WTC11 (cell line): ENCODE data around the gene TPM4. TPM values are rescaled to one million over a fixed set of nuclear protein-coding genes. Genes with fewer than 3 reads are reported as not detected.
"Not testable (repeated sequence)": the region's sequence is repeated elsewhere in the genome, so short reads cannot be mapped to it uniquely, and the experiment has no call there.

Experiments used
- ATAC-seq: fragments of 200-7000 bp; cut with Tn5 transposase; 2 replicates; pipeline ENCODE4 v1.10.0; 2021; ENCODE audit warnings: mild to moderate bottlenecking, moderate library complexity
- CTCF ChIA-PET: fragments of 300-600 bp; sonication (Branson Sonifier 250); formaldehyde crosslinking; loops from one replicate; lab custom pipeline; 2021; ENCODE audit warnings: antibody characterized with exemption; lab: Charles Lee
- POLR2A ChIA-PET: fragments of 350-600 bp; sonication (Branson Sonifier 250); formaldehyde crosslinking; loops from one replicate; lab custom pipeline; 2021; ENCODE audit warnings: antibody characterized with exemption; lab: Charles Lee
- DNase-seq: peaks from one replicate; pipeline ENCODE4 v3.0.0; 2021; ENCODE audit warnings: low spot score
- H3K27ac Mint-ChIP-seq: 2 replicates; pipeline ENCODE4 v1.8.0; 2021; ENCODE audit warnings: mixed read lengths
- H3K27me3 Mint-ChIP-seq: 2 replicates; pipeline ENCODE4 v1.8.0; 2021; ENCODE audit warnings: low read depth, mild to moderate bottlenecking, moderate library complexity, mixed read lengths
- H3K36me3 Mint-ChIP-seq: 2 replicates; pipeline ENCODE4 v1.8.0; 2021; ENCODE audit warnings: mixed read lengths
- H3K4me1 Mint-ChIP-seq: 2 replicates; pipeline ENCODE4 v1.8.0; 2022; ENCODE audit warnings: mixed read lengths
- H3K4me3 Mint-ChIP-seq: 2 replicates; pipeline ENCODE4 v1.8.0; 2021; ENCODE audit warnings: mild to moderate bottlenecking, moderate library complexity, mixed read lengths
- H3K9me3 Mint-ChIP-seq: 2 replicates; pipeline ENCODE4 v1.8.0; 2021; ENCODE audit warnings: mixed read lengths
- AFF4 ChIP-seq: sonication (generic); formaldehyde crosslinking; IDR thresholded peaks from 2 replicates; pipeline ENCODE4 v1.8.1; 2023; ENCODE audit warnings: mild to moderate bottlenecking, missing genetic modification reagents, borderline replicate concordance
- ARID4B ChIP-seq: sonication (generic); formaldehyde crosslinking; IDR thresholded peaks from 2 replicates; pipeline ENCODE4 v1.8.0; 2023; ENCODE audit warnings: missing genetic modification reagents, mild to moderate bottlenecking, borderline replicate concordance
- ATF6 ChIP-seq: sonication (generic); formaldehyde crosslinking; IDR thresholded peaks from 2 replicates; pipeline ENCODE4 v1.8.1; 2023; ENCODE audit warnings: mild to moderate bottlenecking, missing genetic modification reagents
- CREB1 ChIP-seq: sonication (generic); formaldehyde crosslinking; IDR thresholded peaks from 2 replicates; pipeline ENCODE4 v1.8.0; 2023; ENCODE audit warnings: mild to moderate bottlenecking, missing genetic modification reagents
- CREM ChIP-seq: sonication (generic); formaldehyde crosslinking; IDR thresholded peaks from 2 replicates; pipeline ENCODE4 v1.8.1; 2022; ENCODE audit warnings: mild to moderate bottlenecking, missing genetic modification reagents, moderate library complexity
- ESRRA ChIP-seq: sonication (generic); formaldehyde crosslinking; IDR thresholded peaks from 2 replicates; pipeline ENCODE4 v1.8.1; 2022; ENCODE audit warnings: mild to moderate bottlenecking, missing genetic modification reagents, borderline replicate concordance
- FOXJ3 ChIP-seq: sonication (generic); formaldehyde crosslinking; IDR thresholded peaks from 2 replicates; pipeline ENCODE4 v1.9.0; 2021; ENCODE audit warnings: missing genetic modification reagents, mild to moderate bottlenecking, borderline replicate concordance
- JAZF1 ChIP-seq: fragments of 250-450 bp; sonication (Bioruptor Pico); IDR thresholded peaks from 2 replicates; pipeline ENCODE4 v1.9.0; 2021; ENCODE audit warnings: moderate library complexity, mild to moderate bottlenecking, inconsistent platforms
- MAX ChIP-seq: sonication (generic); formaldehyde crosslinking; IDR thresholded peaks from 2 replicates; pipeline ENCODE4 v1.8.0; 2022; ENCODE audit warnings: mild to moderate bottlenecking, missing genetic modification reagents
- PRDM15 ChIP-seq: sonication (generic); formaldehyde crosslinking; IDR thresholded peaks from 2 replicates; pipeline ENCODE4 v1.8.0; 2022; ENCODE audit warnings: missing genetic modification reagents
- RELA ChIP-seq: sonication (generic); formaldehyde crosslinking; IDR thresholded peaks from 2 replicates; pipeline ENCODE4 v1.8.1; 2022; ENCODE audit warnings: missing genetic modification reagents, mild to moderate bottlenecking, borderline replicate concordance
- SP1 ChIP-seq: sonication (generic); formaldehyde crosslinking; conservative IDR thresholded peaks from 2 replicates; pipeline ENCODE4 v1.8.1; 2022; ENCODE audit warnings: missing genetic modification reagents
- ZNF396 ChIP-seq: fragments of 250-450 bp; sonication (Bioruptor Pico); IDR thresholded peaks from 2 replicates; pipeline ENCODE4 v1.8.0; 2021; ENCODE audit warnings: mild to moderate bottlenecking, moderate library complexity, borderline replicate concordance
- ZNF532 ChIP-seq: fragments of 250-450 bp; sonication (Bioruptor Pico); IDR thresholded peaks from 2 replicates; pipeline ENCODE4 v1.9.0; 2021; ENCODE audit warnings: mild to moderate bottlenecking, borderline replicate concordance
- total RNA-seq: library from RNA; stranded (reverse); gene quantifications from 3 replicates; pipeline ENCODE4 v1.2.3, GENCODE V29; 2021

TPM4 gene
- total RNA-seq, 1 experiment from 2014 or later = 302 TPM

- TF ChIP-seq MAX (CRISPR knock-in tag) (no peak), RELA (CRISPR knock-in tag) (no peak), ZNF396 (CRISPR knock-in tag) (no peak), ZNF532 (CRISPR knock-in tag) (no peak), ARID4B (CRISPR knock-in tag) (no peak)
These were observed 8.8 kb downstream of the TPM4 start (continued) for GRCh38 chr19:16085115-16085514.

GRCh38 chr19:16087404-16087803 is 11.1 kb downstream of the TPM4 start:
- H3K4me3 Mint-ChIP-seq, CTCF ChIA-PET, H3K4me1 Mint-ChIP-seq, ATAC-seq, DNase-seq, H3K27me3 Mint-ChIP-seq, H3K9me3 Mint-ChIP-seq, H3K27ac Mint-ChIP-seq: not testable (repeated sequence)
- H3K36me3 Mint-ChIP-seq = peaks cover 91% of the 10 kb centered on the region
- POLR2A ChIA-PET = interaction anchor here (1.5 kb wide), 1 partner anchor 11 kb away, joined by 10 read pairs; the partner anchor contains the start of gene TPM4

GRCh38 chr19:16087940-16088339 is 11.6 kb downstream of the TPM4 start:
- H3K4me1 Mint-ChIP-seq = no peaks in the 10 kb centered on the region
- H3K4me3 Mint-ChIP-seq = no peak overlapping the region
- TF ChIP-seq FOXJ3 (CRISPR knock-in tag) = no peak
- no peak for TF ChIP-seq CREM (CRISPR knock-in tag)
- no peak for TF ChIP-seq ESRRA (CRISPR knock-in tag)
- TF ChIP-seq ATF6 (CRISPR knock-in tag) = no peak
- no peak for TF ChIP-seq SP1 (CRISPR knock-in tag)
- TF ChIP-seq CREB1 (CRISPR knock-in tag) = no peak
- no peak for TF ChIP-seq AFF4 (CRISPR knock-in tag)
- TF ChIP-seq JAZF1 = no peak
- TF ChIP-seq PRDM15 = no peak
- ATAC-seq (no peak), DNase-seq (no peak)
- ChIA-PET POLR2A (no interaction called here), CTCF (no interaction called here)
- no peaks in the 10 kb centered on the region for H3K27me3 Mint-ChIP-seq
- no peak overlapping the region for H3K27ac Mint-ChIP-seq
- H3K9me3 Mint-ChIP-seq = no peaks in the 10 kb centered on the region
- peaks cover 91% of the 10 kb centered on the region for H3K36me3 Mint-ChIP-seq
